ENCODE results near the gene THAP8. TPM values are rescaled to one million over a fixed set of nuclear protein-coding genes. Genes with fewer than 3 reads are reported as not detected.

The THAP8 gene
- total RNA-seq, 2 experiments from 2014 or later, result 0.38 to 0.53 TPM

DNA sequence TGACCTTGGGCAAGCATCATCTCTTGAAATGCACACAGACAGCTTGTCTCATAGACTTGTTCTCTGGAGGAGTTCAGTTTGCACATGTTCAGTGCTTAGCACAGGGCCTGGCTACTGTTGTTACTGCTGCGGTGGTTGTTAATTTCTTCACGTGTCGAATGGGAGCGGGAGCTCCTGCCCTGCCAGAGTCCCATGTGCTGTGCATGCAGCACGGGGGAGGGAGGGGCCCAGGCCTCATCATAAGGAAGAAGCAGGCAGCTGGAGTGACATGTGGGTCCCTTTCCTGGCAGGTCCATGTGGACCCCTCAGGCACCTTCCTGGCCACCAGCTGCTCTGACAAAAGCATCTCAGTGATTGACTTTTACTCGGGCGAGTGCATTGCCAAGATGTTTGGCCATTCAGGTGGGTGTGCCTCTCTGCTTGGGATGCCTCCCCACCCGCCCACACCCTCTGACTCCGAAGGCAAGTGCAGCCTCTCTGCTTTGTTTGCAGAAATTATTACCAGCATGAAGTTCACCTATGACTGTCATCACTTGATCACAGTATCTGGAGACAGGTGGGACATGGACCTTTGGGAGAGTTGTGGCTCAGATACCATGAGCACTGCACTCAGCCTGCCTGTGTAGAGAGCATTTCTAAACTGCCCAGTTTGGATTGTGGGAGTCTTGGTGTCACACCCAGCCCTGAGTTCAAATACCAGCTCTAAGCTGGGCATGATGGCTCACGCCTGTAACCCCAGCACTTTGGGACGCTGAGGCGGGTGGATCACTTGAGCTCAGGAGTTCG, 37.0 kb upstream of the THAP8 start:
- intact Hi-C loops (cut with DNase I, micrococcal nuclease), result no loop called here
- H3K27ac Mint-ChIP-seq, result no peak overlapping the region
- DNase-seq (no peak), ATAC-seq (ENCODE audit: poor library complexity) (no peak)
- H3K4me1 Mint-ChIP-seq (ENCODE audit: low read depth), result no peaks in the 10 kb centered on the region
- Histone ChIP-seq H3K36me3 (ENCODE audit: insufficient read depth, low read length) (peaks cover 2% of the 10 kb centered on the region), H3K9me3 (ENCODE audit: control insufficient read depth in 1 of 2, insufficient read depth in 1 of 2, low read length in 2 of 2) (no peaks in the 10 kb centered on the region), H3K27me3 (ENCODE audit: control insufficient read depth in 1 of 2, insufficient read depth in 2 of 2, low read length in 2 of 2) (no peaks in the 10 kb centered on the region), H3K27ac (ENCODE audit: low read depth in 1 of 2, low read length in 2 of 2) (no peak overlapping the region), H3K4me1 (ENCODE audit: insufficient read depth, low read length) (no peaks in the 10 kb centered on the region), H3K4me3 (ENCODE audit: low read length) (no peak overlapping the region)
- CTCF ChIA-PET, result no interaction called here
- POLR2A ChIA-PET, result no interaction called here
- no peaks in the 10 kb centered on the region for H3K27me3 Mint-ChIP-seq
- H3K9me3 Mint-ChIP-seq, result no peaks in the 10 kb centered on the region
- TF ChIP-seq, protein P1, sequence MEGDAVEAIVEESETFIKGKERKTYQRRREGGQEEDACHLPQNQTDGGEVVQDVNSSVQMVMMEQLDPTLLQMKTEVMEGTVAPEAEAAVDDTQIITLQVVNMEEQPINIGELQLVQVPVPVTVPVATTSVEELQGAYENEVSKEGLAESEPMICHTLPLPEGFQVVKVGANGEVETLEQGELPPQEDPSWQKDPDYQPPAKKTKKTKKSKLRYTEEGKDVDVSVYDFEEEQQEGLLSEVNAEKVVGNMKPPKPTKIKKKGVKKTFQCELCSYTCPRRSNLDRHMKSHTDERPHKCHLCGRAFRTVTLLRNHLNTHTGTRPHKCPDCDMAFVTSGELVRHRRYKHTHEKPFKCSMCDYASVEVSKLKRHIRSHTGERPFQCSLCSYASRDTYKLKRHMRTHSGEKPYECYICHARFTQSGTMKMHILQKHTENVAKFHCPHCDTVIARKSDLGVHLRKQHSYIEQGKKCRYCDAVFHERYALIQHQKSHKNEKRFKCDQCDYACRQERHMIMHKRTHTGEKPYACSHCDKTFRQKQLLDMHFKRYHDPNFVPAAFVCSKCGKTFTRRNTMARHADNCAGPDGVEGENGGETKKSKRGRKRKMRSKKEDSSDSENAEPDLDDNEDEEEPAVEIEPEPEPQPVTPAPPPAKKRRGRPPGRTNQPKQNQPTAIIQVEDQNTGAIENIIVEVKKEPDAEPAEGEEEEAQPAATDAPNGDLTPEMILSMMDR (IDR thresholded peaks at IDR 0.05), result no peak
- no peak overlapping the region for H3K4me3 Mint-ChIP-seq
- H3K36me3 Mint-ChIP-seq (ENCODE audit: low read depth), result no peaks in the 10 kb centered on the region

DNA sequence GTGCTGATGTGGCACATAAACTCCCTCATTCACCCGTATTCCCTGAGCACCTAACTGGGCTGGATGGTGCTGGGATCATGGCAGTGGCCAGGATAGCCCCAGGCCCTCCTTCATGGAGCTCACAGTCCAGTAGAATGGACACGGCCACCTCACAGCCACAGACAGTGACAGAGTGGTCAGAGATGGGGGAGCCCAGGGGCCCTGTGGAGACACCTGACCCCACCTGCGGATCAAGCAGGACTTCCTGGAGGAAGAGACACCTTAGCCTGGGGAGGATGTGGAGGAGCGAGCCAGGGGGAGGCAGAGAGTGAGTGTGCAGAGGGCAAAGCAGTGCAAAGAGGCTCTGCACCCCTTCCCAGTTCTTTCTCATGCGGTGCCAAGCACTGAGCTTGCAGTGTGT, 35.8 kb upstream of the THAP8 start:
- Histone ChIP-seq H3K4me3 (ENCODE audit: low read length) (no peak overlapping the region), H3K27me3 (ENCODE audit: control insufficient read depth in 1 of 2, insufficient read depth in 2 of 2, low read length in 2 of 2) (no peaks in the 10 kb centered on the region), H3K9me3 (ENCODE audit: control insufficient read depth in 1 of 2, insufficient read depth in 1 of 2, low read length in 2 of 2) (no peaks in the 10 kb centered on the region), H3K27ac (ENCODE audit: low read depth in 1 of 2, low read length in 2 of 2) (no peak overlapping the region), H3K36me3 (ENCODE audit: insufficient read depth, low read length) (peaks cover 2% of the 10 kb centered on the region), H3K4me1 (ENCODE audit: insufficient read depth, low read length) (no peaks in the 10 kb centered on the region)
- H3K4me1 Mint-ChIP-seq (ENCODE audit: low read depth), result no peaks in the 10 kb centered on the region
- H3K36me3 Mint-ChIP-seq (ENCODE audit: low read depth), result no peaks in the 10 kb centered on the region
- ATAC-seq (ENCODE audit: poor library complexity) (no peak), DNase-seq (no peak)
- H3K9me3 Mint-ChIP-seq, result no peaks in the 10 kb centered on the region
- CTCF ChIA-PET, result no interaction called here
- POLR2A ChIA-PET, result no interaction called here
- intact Hi-C loops (cut with DNase I, micrococcal nuclease), result no loop called here
- TF ChIP-seq, protein P1 (IDR thresholded peaks at IDR 0.05), result no peak
- no peak overlapping the region for H3K27ac Mint-ChIP-seq
- no peaks in the 10 kb centered on the region for H3K27me3 Mint-ChIP-seq
- H3K4me3 Mint-ChIP-seq, result no peak overlapping the region

DNA sequence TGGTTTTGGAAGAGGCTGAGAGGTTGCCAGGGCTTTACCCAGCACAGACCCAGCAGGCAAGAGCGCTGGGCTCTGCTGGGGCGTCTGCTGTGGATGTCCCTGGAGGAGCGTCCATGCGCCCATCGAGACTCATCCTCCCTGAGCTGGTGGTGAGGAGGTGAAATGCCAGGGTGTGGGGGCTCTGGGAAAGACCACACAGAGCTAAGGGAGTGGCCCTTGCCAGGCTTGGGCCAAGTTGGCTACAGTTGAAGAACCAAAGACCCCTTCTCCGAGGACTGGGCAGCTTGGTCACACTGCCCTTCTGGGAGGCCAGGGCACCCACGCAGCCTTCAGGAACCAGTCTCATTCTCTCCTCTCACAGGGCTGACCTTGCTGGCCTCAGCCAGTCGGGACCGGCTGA, 32.2 kb upstream of the THAP8 start:
- intact Hi-C loops (cut with DNase I, micrococcal nuclease), result no loop called here
- no peak overlapping the region for H3K4me3 Mint-ChIP-seq
- H3K27ac ChIP-seq (ENCODE audit: low read depth in 1 of 2, low read length in 2 of 2), result no peak overlapping the region
- DNase-seq (no peak), ATAC-seq (ENCODE audit: poor library complexity) (no peak)
- H3K27me3 ChIP-seq (ENCODE audit: control insufficient read depth in 1 of 2, insufficient read depth in 2 of 2, low read length in 2 of 2), result no peaks in the 10 kb centered on the region
- no peaks in the 10 kb centered on the region for H3K27me3 Mint-ChIP-seq
- no peaks in the 10 kb centered on the region for H3K36me3 Mint-ChIP-seq (ENCODE audit: low read depth)
- no peak overlapping the region for H3K4me3 ChIP-seq (ENCODE audit: low read length)
- TF ChIP-seq, protein P1 (IDR thresholded peaks at IDR 0.05), result no peak
- no peaks in the 10 kb centered on the region for H3K4me1 Mint-ChIP-seq (ENCODE audit: low read depth)
- no peaks in the 10 kb centered on the region for H3K4me1 ChIP-seq (ENCODE audit: insufficient read depth, low read length)
- H3K36me3 ChIP-seq (ENCODE audit: insufficient read depth, low read length), result peaks cover 4% of the 10 kb centered on the region
- ChIA-PET CTCF (no interaction called here), POLR2A (interaction anchor here (0.6 kb wide), 1 partner anchor 57 kb away, joined by 3 read pairs; no protein-coding TSS in a partner anchor)
- no peaks in the 10 kb centered on the region for H3K9me3 ChIP-seq (ENCODE audit: control insufficient read depth in 1 of 2, insufficient read depth in 1 of 2, low read length in 2 of 2)
- H3K9me3 Mint-ChIP-seq, result no peaks in the 10 kb centered on the region
- H3K27ac Mint-ChIP-seq, result no peak overlapping the region

Data from CD4-positive, alpha-beta T cell (primary cell).